RWPE2 (cell line): Measurements from ENCODE around the gene TKTL1.
A peak's percentile ranks its signal among the peaks of the same experiment; 100 is the strongest.

Source experiments
- ATAC-seq: fragments of 200-7000 bp; cut with Tn5 transposase; 3 replicates; pipeline ENCODE4 v1.9.1; 2021; ENCODE audit warnings: low read depth
- DNase-seq: peaks from one replicate; pipeline ENCODE4 v3.0.0-alpha.2; 2020; ENCODE audit warnings: low spot score
- H3K27ac ChIP-seq: fragments of 450-650 bp; 2 replicates; pipeline ENCODE4 v1.5.1; 2017; ENCODE audit warnings: mild to moderate bottlenecking; ENCODE audit not compliant: poor library complexity, severe bottlenecking
- H3K27me3 ChIP-seq: fragments of 250-450 bp; sonication (Bioruptor Pico); 2 replicates; pipeline ENCODE4 v1.5.1; 2021; ENCODE audit warnings: mild to moderate bottlenecking, moderate library complexity; ENCODE audit not compliant: insufficient read depth, poor library complexity, severe bottlenecking
- H3K36me3 ChIP-seq: fragments of 250-450 bp; sonication (Bioruptor Pico); 2 replicates; pipeline ENCODE4 v1.5.1; 2020; ENCODE audit warnings: low read depth, mild to moderate bottlenecking, moderate library complexity
- H3K4me1 ChIP-seq: fragments of 250-450 bp; sonication (Bioruptor Pico); 2 replicates; pipeline ENCODE4 v1.5.1; 2021; ENCODE audit warnings: mild to moderate bottlenecking, moderate library complexity; ENCODE audit not compliant: insufficient read depth, poor library complexity, severe bottlenecking
- H3K4me3 ChIP-seq: fragments of 250-450 bp; sonication (Bioruptor Pico); 2 replicates; pipeline ENCODE4 v1.5.1; 2021; ENCODE audit warnings: mild to moderate bottlenecking, moderate library complexity; ENCODE audit not compliant: severe bottlenecking
- H3K9me3 ChIP-seq: fragments of 250-450 bp; sonication (Bioruptor Pico); 2 replicates; pipeline ENCODE4 v1.5.1; 2021; ENCODE audit warnings: mild to moderate bottlenecking, moderate library complexity; ENCODE audit not compliant: severe bottlenecking
- CTCF ChIP-seq: fragments of 450-650 bp; IDR thresholded peaks from one replicate; pipeline ENCODE4 v1.5.1; 2017; ENCODE audit warnings: mild to moderate bottlenecking, moderate library complexity; ENCODE audit not compliant: poor library complexity, severe bottlenecking

The TKTL1 gene

GRCh38 chrX:154350429-154351182 lies 55.0 kb downstream of the TKTL1 start:
- DNase-seq (no peak), ATAC-seq (0 out of 3 replicates have a peak, but pooled peaks have one; percentile 0)
- Histone ChIP-seq H3K27me3 (no peaks in the 10 kb centered on the region), H3K4me3 (no peak overlapping the region), H3K9me3 (no peaks in the 10 kb centered on the region), H3K36me3 (peaks cover 73% of the 10 kb centered on the region), H3K4me1 (no peaks in the 10 kb centered on the region), H3K27ac (no peak overlapping the region)
- TF ChIP-seq CTCF, result no peak

GRCh38 chrX:154351183-154352011 lies 55.8 kb downstream of the TKTL1 start:
- Histone ChIP-seq H3K27me3 (no peaks in the 10 kb centered on the region), H3K4me1 (no peaks in the 10 kb centered on the region), H3K4me3 (no peak overlapping the region), H3K9me3 (no peaks in the 10 kb centered on the region), H3K27ac (no peak overlapping the region), H3K36me3 (peaks cover 81% of the 10 kb centered on the region)
- DNase-seq, result peak; percentile 22
- no peak for TF ChIP-seq CTCF
- no peak for ATAC-seq

GRCh38 chrX:154352012-154352401 lies 56.4 kb downstream of the TKTL1 start:
- no peaks in the 10 kb centered on the region for H3K4me1 ChIP-seq
- no peak overlapping the region for H3K27ac ChIP-seq
- ATAC-seq (no peak), DNase-seq (no peak)
- no peaks in the 10 kb centered on the region for H3K9me3 ChIP-seq
- H3K36me3 ChIP-seq, result peaks cover 87% of the 10 kb centered on the region
- H3K27me3 ChIP-seq, result no peaks in the 10 kb centered on the region
- H3K4me3 ChIP-seq, result no peak overlapping the region
- no peak for TF ChIP-seq CTCF

GRCh38 chrX:154352466-154352865 lies 56.9 kb downstream of the TKTL1 start:
- Histone ChIP-seq H3K27ac (no peak overlapping the region), H3K9me3 (no peaks in the 10 kb centered on the region), H3K36me3 (peaks cover 92% of the 10 kb centered on the region), H3K27me3 (no peaks in the 10 kb centered on the region), H3K4me1 (no peaks in the 10 kb centered on the region), H3K4me3 (no peak overlapping the region)
- TF ChIP-seq CTCF, result no peak
- ATAC-seq (no peak), DNase-seq (no peak)
